GM12865 (cell line): ENCODE data around the gene TAOK1.

Experiments
- DNase-seq: peaks from one replicate; pipeline ENCODE4 v3.0.0; 2010; ENCODE audit warnings: low read depth
- H3K4me3 ChIP-seq: 2 replicates; pipeline ENCODE4 v1.5.1; 2011; ENCODE audit warnings: mild to moderate bottlenecking, low read depth, low read length, control low read depth
- TF ChIP-seq, protein P1 (sequence below): IDR thresholded peaks from 2 replicates; pipeline ENCODE4 v1.5.1; 2011; ENCODE audit warnings: low read length, control low read depth, low read depth, inconsistent platforms; ENCODE audit not compliant: insufficient read depth; ENCODE audit errors: missing control alignments

Gene TAOK1

DNA sequence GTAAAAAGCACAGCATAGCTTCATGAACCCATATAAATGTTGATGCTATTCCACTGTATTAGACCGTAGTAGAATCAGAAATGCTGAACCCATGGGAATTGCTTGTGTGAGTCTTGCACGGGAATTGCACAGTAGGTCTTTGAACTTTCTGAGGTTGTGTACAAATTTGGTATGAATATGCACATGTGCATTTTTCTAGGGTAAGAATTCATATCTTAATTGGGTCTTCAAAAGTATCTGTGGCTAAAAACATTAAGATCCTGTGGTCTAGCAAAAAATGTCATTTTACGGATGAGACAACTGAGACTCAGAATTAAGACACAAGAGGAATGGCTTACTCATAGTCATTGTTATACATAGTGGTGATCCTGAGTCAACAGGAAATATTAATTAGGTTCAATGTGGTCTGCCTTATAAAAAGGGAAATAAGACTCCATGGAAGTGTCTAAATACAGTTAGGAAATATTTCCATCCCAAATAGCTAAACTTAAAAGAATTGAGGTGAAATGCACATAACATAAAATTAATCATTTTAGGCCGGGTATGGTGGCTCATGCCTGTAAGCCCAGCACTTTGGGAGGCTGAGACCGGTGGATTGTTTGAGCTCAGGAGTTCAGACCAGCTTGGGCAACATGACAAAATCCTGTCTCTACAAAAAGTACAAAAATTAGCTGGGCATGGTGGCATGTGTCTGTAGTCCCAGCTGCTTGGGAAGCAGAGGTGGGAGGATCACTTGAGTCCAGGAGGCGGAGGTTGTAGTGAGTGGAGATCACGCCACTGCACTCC lies 22.8 kb downstream of the TAOK1 start:
- no peak overlapping the region for H3K4me3 ChIP-seq
- no peak for DNase-seq
- TF ChIP-seq, protein P1, sequence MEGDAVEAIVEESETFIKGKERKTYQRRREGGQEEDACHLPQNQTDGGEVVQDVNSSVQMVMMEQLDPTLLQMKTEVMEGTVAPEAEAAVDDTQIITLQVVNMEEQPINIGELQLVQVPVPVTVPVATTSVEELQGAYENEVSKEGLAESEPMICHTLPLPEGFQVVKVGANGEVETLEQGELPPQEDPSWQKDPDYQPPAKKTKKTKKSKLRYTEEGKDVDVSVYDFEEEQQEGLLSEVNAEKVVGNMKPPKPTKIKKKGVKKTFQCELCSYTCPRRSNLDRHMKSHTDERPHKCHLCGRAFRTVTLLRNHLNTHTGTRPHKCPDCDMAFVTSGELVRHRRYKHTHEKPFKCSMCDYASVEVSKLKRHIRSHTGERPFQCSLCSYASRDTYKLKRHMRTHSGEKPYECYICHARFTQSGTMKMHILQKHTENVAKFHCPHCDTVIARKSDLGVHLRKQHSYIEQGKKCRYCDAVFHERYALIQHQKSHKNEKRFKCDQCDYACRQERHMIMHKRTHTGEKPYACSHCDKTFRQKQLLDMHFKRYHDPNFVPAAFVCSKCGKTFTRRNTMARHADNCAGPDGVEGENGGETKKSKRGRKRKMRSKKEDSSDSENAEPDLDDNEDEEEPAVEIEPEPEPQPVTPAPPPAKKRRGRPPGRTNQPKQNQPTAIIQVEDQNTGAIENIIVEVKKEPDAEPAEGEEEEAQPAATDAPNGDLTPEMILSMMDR = no peak

DNA sequence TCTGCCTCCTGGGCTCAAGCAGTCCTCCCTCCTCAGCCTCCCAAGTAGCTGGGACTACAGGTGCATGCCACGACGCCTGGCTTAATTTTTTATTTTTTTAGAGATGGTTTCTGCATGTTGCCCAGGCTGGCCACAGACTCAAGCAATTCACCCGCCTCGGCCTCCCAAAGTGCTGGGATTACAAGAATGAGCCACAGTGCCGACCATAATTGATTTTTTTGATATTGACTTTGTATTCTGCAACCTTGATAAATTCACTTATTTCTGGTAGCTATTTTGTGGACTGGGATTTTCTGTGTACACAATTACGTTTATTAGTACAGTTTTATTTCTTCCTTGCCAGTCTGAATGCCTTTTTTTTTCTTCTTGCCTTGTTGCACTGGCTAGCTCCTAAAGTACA lies 30.0 kb downstream of the TAOK1 start:
- no peak overlapping the region for H3K4me3 ChIP-seq
- DNase-seq = no peak
- TF ChIP-seq, protein P1 = no peak

DNA sequence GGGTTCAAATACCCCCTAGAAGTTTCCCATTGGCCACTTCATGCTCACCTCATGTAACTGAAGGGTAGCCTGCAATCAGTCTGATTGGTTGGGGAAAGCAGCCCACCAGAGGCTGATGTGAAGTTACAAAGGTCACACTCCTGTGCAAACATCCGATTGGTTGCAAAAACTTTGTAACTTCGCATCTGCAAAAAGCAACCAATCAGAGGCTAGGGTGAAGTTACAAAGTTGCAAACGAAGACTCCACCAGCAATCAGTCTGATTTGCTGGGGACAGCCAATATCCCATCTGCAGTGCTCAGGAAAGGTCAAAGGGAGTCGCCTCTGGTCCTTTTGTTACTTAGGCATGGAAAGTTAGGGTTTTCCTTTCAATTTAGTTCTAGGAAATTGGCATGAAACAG lies 40.1 kb downstream of the TAOK1 start:
- H3K4me3 ChIP-seq = no peak overlapping the region
- TF ChIP-seq, protein P1 = no peak

DNA sequence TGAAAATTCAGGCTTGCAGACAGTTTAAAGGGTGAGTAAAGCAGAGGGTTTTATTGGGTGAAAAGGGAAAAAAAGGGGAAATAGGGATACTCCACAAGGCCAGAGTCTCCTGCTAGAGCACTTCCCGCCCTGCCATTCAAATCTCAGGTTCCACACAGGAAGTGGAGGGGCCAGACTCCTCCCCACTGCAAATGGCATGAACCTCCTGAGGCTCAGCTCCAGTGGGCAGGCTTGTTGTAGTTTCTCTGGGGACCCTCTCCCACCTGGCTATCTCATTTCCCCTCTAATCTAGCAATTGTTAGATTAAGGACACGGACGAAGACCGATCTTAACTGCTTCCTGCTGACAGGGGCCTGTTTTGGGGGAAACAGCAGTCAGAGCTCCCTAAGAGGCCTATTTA lies 43.4 kb downstream of the TAOK1 start:
- H3K4me3 ChIP-seq = no peak overlapping the region
- peak; percentile 34 for DNase-seq
- TF ChIP-seq, protein P1 = no peak

More for the DNA sequence above, 40.1 kb downstream of the TAOK1 start:
- DNase-seq = no peak

DNA sequence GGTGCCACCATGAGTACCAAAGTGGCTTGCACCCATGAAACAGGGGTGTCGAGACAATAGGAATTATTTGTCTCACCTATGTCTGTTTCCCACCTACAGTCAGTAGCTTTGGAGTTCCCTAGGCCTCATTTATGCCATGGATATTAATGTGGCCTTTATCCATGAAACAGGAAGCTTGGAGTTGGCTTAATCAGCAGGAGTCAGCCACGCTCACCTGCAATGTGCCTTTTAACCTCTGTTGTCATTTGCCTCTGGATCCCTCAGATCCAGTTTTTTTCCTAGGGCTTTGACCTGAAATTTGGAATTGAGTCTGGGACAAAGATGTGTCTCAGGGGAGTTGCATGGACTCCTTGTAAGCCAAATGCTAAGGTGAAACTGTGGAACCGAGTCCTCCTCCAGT lies 44.4 kb downstream of the TAOK1 start:
- TF ChIP-seq, protein P1 = no peak
- H3K4me3 ChIP-seq = no peak overlapping the region
- no peak for DNase-seq

DNA sequence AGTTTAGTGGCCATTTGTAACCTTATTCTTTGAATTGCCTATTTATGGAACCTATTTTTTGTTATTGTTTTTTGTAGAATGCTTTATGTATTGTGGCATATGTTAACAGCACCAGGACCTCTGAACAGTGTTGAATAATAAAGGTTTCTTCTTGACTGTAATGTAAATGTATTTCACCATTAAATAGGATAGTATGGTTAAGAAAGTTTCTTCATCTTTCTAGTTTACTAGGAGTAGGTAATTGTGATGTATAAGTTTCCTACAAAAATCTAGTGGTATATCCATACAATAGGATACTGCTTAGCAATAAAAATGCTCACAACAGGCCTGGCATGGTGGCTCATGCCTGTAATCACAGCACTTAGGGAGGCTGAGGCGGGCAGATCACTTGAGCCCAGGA lies 52.3 kb downstream of the TAOK1 start:
- H3K4me3 ChIP-seq = no peak overlapping the region
- DNase-seq = no peak
- TF ChIP-seq, protein P1 = no peak
